Large intestine (tissue), 3 donors: ENCODE measurements around the gene SCN4A. TPM values are rescaled to one million over a fixed set of nuclear protein-coding genes. Genes with fewer than 3 reads are reported as not detected.

Experiments
- DNase-seq, 2 donors: peaks; one replicate each; pipeline versions ENCODE4 v3.0.0 to v3.0.0-alpha.2; 2013
- H3K27ac ChIP-seq: one replicate; pipeline ENCODE4 v1.5.1; 2013; ENCODE audit warnings: low read length
- H3K27me3 ChIP-seq: 2 replicates; pipeline ENCODE4 v1.6.1; 2013; ENCODE audit warnings: low read length; ENCODE audit not compliant: control insufficient read depth, insufficient read depth
- H3K36me3 ChIP-seq: 2 replicates; pipeline ENCODE4 v1.6.1; 2013; ENCODE audit warnings: low read length; ENCODE audit not compliant: control insufficient read depth, insufficient read depth
- H3K4me1 ChIP-seq: one replicate; pipeline ENCODE4 v1.6.1; 2013; ENCODE audit warnings: low read length; ENCODE audit not compliant: control insufficient read depth, insufficient read depth
- H3K4me3 ChIP-seq: one replicate; pipeline ENCODE4 v1.5.1; 2013; ENCODE audit warnings: low read length
- H3K9me3 ChIP-seq: one replicate; pipeline ENCODE4 v1.6.1; 2013; ENCODE audit warnings: mild to moderate bottlenecking, low read depth, low read length, moderate library complexity; ENCODE audit not compliant: control insufficient read depth
- WGBS: methylation state at CpG from one replicate; pipeline ENCODE4 v1.1.5; 2013; ENCODE audit warnings: low lambda C conversion rate; ENCODE audit not compliant: insufficient coverage; 5-methylcytosine and 5-hydroxymethylcytosine counted together
- polyA plus RNA-seq: library from polyadenylated mRNA; unstranded; fragments of 120-200 nt; gene quantifications from one replicate; pipeline ENCODE4 v1.2.1, GENCODE V29; 2013

SCN4A gene
- polyA plus RNA-seq, 1 donor: 0.22 TPM

- Histone ChIP-seq H3K4me3 (no peak overlapping the region), H3K4me1 (peaks cover 5% of the 10 kb centered on the region), H3K27ac (no peak overlapping the region), H3K9me3 (no peaks in the 10 kb centered on the region), H3K36me3 (no peaks in the 10 kb centered on the region), H3K27me3 (peaks cover 11% of the 10 kb centered on the region)
- DNase-seq: no peak
- WGBS: 100% methylated on average over 1 of the region's 4 CpGs
These were observed 9.6 kb downstream of the SCN4A start for GRCh38 chr17:63963123-63963522.

GRCh38 chr17:63962298-63962744 is 10.4 kb downstream of the SCN4A start:
- WGBS: no CpG with 5 or more reads among the region's 10 CpGs
- no peaks in the 10 kb centered on the region for H3K9me3 ChIP-seq
- peaks cover 5% of the 10 kb centered on the region for H3K4me1 ChIP-seq
- no peak overlapping the region for H3K27ac ChIP-seq
- no peak for DNase-seq
- no peaks in the 10 kb centered on the region for H3K36me3 ChIP-seq
- peaks cover 11% of the 10 kb centered on the region for H3K27me3 ChIP-seq
- no peak overlapping the region for H3K4me3 ChIP-seq

GRCh38 chr17:63961355-63962212 is 11.1 kb downstream of the SCN4A start:
- Histone ChIP-seq H3K27me3 (peaks cover 11% of the 10 kb centered on the region), H3K9me3 (no peaks in the 10 kb centered on the region), H3K36me3 (no peaks in the 10 kb centered on the region), H3K4me3 (no peak overlapping the region), H3K27ac (no peak overlapping the region), H3K4me1 (peaks cover 5% of the 10 kb centered on the region)
- WGBS: no CpG with 5 or more reads among the region's 37 CpGs
- peak; percentile 60 to 79 for DNase-seq

- Histone ChIP-seq H3K4me1 (peaks cover 5% of the 10 kb centered on the region), H3K36me3 (no peaks in the 10 kb centered on the region), H3K4me3 (no peak overlapping the region), H3K9me3 (no peaks in the 10 kb centered on the region), H3K27ac (no peak overlapping the region), H3K27me3 (peaks cover 11% of the 10 kb centered on the region)
- no peak for DNase-seq
- no CpG with 5 or more reads among the region's 7 CpGs for WGBS
These were observed 12.3 kb downstream of the SCN4A start for GRCh38 chr17:63960430-63960829.

DNA sequence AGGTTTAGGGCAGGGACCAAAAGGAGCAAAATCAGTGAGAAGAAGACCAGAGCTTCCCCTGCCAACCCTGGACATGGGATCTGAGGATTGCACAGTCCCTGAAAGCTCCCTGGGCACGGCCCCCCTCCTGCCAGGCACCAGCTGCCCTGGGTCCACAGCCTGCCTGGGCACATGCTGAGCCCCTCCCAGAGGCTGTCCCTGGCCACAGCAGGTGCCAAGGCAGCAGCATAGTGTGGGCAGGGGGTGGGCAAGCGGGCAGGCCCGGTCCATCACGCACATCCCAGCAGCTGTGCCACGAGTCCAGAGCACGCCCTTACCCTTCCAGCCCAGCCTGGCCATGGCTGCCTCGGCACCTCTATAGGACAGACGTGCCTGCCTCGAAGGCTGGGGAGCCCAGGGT is 12.7 kb downstream of the SCN4A start:
- Histone ChIP-seq H3K9me3 (no peaks in the 10 kb centered on the region), H3K27ac (no peak overlapping the region), H3K4me3 (no peak overlapping the region), H3K27me3 (peaks cover 11% of the 10 kb centered on the region), H3K4me1 (peaks cover 5% of the 10 kb centered on the region), H3K36me3 (no peaks in the 10 kb centered on the region)
- no CpG with 5 or more reads among the region's 9 CpGs for WGBS
- no peak for DNase-seq

DNA sequence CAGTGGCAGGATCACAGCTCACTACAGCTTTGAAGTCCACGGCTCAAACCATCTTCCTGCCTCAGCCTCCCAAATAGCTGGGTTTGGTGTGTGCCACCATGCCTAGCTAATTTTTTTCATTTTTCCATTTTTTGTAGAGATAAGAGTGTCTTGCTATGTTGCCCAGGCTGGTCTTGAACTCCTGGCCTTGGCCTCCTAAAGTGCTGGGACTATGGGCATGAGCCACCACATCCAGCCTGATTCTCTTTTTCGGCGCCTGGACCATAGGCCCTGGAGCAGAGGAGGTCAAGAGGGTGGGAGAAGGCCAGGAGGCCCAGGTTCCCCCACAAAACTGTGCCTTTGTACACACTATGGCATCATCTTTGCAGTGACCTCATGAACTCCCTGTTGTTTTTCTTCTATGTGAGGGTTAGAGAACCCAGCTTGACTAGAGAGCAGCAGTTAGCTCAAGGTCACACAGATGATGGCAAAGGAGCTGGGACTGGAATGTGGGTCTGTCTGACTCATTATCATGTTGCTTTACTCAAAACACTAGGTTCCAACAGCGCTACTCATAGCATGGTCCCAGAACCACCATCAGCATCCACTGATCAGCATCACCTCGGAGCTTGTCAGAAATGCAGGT is 16.3 kb downstream of the SCN4A start:
- no peak for DNase-seq
- Histone ChIP-seq H3K4me3 (no peak overlapping the region), H3K9me3 (no peaks in the 10 kb centered on the region), H3K4me1 (peaks cover 4% of the 10 kb centered on the region), H3K27me3 (peaks cover 18% of the 10 kb centered on the region), H3K27ac (no peak overlapping the region), H3K36me3 (no peaks in the 10 kb centered on the region)
- no CpG with 5 or more reads among the region's 5 CpGs for WGBS

DNA sequence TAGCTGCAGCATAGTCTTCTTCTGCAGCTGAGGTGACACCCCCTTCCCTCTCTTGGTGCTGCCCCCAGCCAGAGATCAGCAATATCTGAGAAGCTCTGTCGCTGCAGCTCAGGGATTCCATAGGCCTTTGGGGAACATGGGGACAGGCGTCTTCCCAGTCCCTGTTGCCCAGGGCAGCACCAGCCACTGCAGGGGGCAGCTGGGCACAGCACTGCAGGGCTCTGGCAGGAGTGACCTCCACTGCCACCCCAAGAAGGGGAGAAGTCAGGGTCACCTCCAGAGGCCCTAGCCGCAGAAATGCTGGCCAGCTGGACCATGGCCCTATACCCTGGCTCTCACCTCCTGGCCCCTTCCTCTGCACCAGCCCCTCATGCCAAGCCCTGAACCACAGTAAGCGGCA is 16.9 kb downstream of the SCN4A start:
- peaks cover 17% of the 10 kb centered on the region for H3K27me3 ChIP-seq
- no peaks in the 10 kb centered on the region for H3K4me1 ChIP-seq
- H3K36me3 ChIP-seq: no peaks in the 10 kb centered on the region
- no peak overlapping the region for H3K4me3 ChIP-seq
- H3K27ac ChIP-seq: no peak overlapping the region
- no peaks in the 10 kb centered on the region for H3K9me3 ChIP-seq
- no peak for DNase-seq
- no CpG with 5 or more reads among the region's 4 CpGs for WGBS

DNA sequence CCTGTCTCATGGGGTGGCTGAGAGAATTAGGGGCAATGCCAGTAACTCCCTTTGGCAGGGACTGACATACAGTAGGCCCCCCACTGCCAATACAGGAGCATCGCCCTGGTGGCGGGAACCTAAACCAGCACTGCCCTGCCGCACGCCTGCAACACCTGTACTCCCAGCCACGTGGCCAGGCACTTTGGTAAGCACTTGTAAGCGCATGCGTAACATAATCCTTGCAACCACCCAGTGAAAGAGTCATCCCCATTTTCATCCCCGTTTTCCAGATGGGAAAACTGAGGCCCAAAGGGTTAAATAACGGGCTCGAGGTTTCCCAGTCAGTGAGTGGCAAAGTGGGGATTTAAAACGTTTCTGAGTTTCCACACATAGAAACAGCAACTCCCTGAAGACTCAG is 17.5 kb downstream of the SCN4A start:
- WGBS: no CpG with 5 or more reads among the region's 11 CpGs
- no peaks in the 10 kb centered on the region for H3K9me3 ChIP-seq
- DNase-seq: no peak
- H3K36me3 ChIP-seq: no peaks in the 10 kb centered on the region
- H3K27me3 ChIP-seq: peaks cover 12% of the 10 kb centered on the region
- no peak overlapping the region for H3K27ac ChIP-seq
- no peaks in the 10 kb centered on the region for H3K4me1 ChIP-seq
- no peak overlapping the region for H3K4me3 ChIP-seq

GRCh38 chr17:63954402-63955063 is 18.2 kb downstream of the SCN4A start:
- DNase-seq: no peak
- no CpG with 5 or more reads among the region's 11 CpGs for WGBS

More at GRCh38 chr17:63954402-63955063, 18.2 kb downstream of the SCN4A start:
- no peak overlapping the region for H3K4me3 ChIP-seq
- H3K27me3 ChIP-seq: peaks cover 7% of the 10 kb centered on the region
- no peaks in the 10 kb centered on the region for H3K4me1 ChIP-seq
- H3K9me3 ChIP-seq: no peaks in the 10 kb centered on the region
- H3K27ac ChIP-seq: no peak overlapping the region
- H3K36me3 ChIP-seq: no peaks in the 10 kb centered on the region
